Choroid plexus epithelial cell (primary cell): ENCODE measurements around the gene NOX4.
A peak's percentile ranks its signal among the peaks of the same experiment; 100 is the strongest.
"Not testable (repeated sequence)": the region's sequence is repeated elsewhere in the genome, so short reads cannot be mapped to it uniquely, and the experiment has no call there.

ENCODE experiments used
- DNase-seq: peaks from one replicate; pipeline ENCODE4 v3.0.0-alpha.2; 2010; ENCODE audit warnings: low read depth
- H3K4me3 ChIP-seq: 2 replicates; pipeline ENCODE4 v1.5.1; 2011; ENCODE audit warnings: low read depth, mild to moderate bottlenecking, control low read depth, low read length, moderate library complexity
- TF ChIP-seq, protein P1 (sequence below): conservative IDR thresholded peaks from 2 replicates; pipeline ENCODE4 v1.5.1; 2011; ENCODE audit warnings: low read depth, mild to moderate bottlenecking, control low read depth, inconsistent platforms, low read length, moderate library complexity

NOX4 gene

GRCh38 chr11:89421718-89422117, 69.5 kb downstream of the NOX4 start:
- no peak for DNase-seq
- TF ChIP-seq, protein P1, sequence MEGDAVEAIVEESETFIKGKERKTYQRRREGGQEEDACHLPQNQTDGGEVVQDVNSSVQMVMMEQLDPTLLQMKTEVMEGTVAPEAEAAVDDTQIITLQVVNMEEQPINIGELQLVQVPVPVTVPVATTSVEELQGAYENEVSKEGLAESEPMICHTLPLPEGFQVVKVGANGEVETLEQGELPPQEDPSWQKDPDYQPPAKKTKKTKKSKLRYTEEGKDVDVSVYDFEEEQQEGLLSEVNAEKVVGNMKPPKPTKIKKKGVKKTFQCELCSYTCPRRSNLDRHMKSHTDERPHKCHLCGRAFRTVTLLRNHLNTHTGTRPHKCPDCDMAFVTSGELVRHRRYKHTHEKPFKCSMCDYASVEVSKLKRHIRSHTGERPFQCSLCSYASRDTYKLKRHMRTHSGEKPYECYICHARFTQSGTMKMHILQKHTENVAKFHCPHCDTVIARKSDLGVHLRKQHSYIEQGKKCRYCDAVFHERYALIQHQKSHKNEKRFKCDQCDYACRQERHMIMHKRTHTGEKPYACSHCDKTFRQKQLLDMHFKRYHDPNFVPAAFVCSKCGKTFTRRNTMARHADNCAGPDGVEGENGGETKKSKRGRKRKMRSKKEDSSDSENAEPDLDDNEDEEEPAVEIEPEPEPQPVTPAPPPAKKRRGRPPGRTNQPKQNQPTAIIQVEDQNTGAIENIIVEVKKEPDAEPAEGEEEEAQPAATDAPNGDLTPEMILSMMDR = no peak
- no peak overlapping the region for H3K4me3 ChIP-seq

GRCh38 chr11:89420981-89421380, 70.2 kb downstream of the NOX4 start:
- DNase-seq = no peak
- TF ChIP-seq, protein P1 = no peak
- no peak overlapping the region for H3K4me3 ChIP-seq

GRCh38 chr11:89416961-89417360, 74.2 kb downstream of the NOX4 start:
- TF ChIP-seq, protein P1 = no peak
- no peak for DNase-seq
- no peak overlapping the region for H3K4me3 ChIP-seq

- DNase-seq, H3K4me3 ChIP-seq: not testable (repeated sequence)
These were observed 80.1 kb downstream of the NOX4 start for GRCh38 chr11:89411112-89411511.

DNA sequence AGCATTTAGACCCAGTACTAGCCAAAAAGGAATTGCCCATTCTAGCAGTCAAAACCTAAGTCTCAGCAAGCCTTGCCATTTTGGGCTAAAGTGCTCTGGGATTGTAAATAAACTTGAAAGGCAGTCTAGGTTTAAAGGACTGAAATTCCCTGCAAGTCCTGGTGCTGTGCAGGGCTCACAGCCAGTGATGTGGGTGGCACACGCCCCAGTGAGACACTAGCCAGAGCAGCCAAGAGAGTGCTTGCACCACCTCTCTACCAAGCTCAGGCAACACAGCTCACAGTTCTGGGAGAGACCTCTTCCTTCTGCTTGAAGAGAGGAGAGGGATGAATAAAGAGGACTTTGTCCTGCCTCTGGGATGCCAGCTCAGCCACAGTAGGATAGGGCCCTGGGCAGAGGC, 80.5 kb downstream of the NOX4 start:
- H3K4me3 ChIP-seq, DNase-seq: not testable (repeated sequence)

- H3K4me3 ChIP-seq, DNase-seq: not testable (repeated sequence)
These were observed 82.7 kb downstream of the NOX4 start for GRCh38 chr11:89408441-89408840.

DNA sequence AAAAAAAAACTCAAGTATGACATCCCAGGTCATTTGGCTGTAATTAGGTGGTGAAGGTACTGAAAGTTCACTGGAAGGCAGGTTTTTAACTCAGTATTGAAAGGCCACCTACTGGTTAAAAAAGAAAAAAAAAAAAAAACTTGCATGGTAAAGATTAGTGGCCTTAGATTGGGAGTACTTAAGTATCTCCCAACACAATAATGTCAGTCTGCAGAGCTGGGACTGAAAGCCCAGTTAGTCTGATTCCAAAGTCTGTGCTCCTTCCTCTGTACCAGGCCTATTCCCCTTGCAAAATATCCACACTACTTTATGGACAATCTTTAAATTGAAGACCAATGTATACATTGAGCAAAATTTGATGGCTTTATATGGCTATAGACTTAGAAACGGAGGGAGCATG, 85.5 kb downstream of the NOX4 start:
- H3K4me3 ChIP-seq = no peak overlapping the region
- peak; percentile 45 for DNase-seq
- TF ChIP-seq, protein P1 = peak; percentile 44

- H3K4me3 ChIP-seq, DNase-seq: not testable (repeated sequence)
These were observed 99.5 kb downstream of the NOX4 start for GRCh38 chr11:89391654-89392053.

GRCh38 chr11:89387501-89387900, 103.7 kb downstream of the NOX4 start:
- DNase-seq, H3K4me3 ChIP-seq: not testable (repeated sequence)

GRCh38 chr11:89382986-89383385, 108.2 kb downstream of the NOX4 start:
- DNase-seq, H3K4me3 ChIP-seq: not testable (repeated sequence)

DNA sequence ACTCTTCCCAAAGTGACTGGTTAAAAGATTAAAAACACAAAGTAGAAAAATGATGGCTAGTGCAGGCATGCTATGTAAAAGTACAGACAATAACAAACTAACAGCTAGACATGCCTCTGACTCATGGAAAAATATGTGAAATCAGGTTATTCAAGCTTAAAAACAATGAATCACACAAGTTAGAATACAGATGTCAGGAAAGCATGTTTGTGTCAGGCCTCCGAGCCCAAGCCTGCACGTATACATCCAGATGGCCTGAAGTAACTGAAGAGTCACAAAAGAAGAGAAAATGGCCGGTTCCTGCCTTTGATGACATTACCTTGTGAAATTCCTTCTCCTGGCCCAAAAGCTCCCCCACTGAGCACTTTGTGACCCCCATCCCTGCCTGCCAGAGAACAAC, 110.1 kb downstream of the NOX4 start:
- TF ChIP-seq, protein P1 = no peak
- DNase-seq = peak; percentile 98
- no peak overlapping the region for H3K4me3 ChIP-seq

DNA sequence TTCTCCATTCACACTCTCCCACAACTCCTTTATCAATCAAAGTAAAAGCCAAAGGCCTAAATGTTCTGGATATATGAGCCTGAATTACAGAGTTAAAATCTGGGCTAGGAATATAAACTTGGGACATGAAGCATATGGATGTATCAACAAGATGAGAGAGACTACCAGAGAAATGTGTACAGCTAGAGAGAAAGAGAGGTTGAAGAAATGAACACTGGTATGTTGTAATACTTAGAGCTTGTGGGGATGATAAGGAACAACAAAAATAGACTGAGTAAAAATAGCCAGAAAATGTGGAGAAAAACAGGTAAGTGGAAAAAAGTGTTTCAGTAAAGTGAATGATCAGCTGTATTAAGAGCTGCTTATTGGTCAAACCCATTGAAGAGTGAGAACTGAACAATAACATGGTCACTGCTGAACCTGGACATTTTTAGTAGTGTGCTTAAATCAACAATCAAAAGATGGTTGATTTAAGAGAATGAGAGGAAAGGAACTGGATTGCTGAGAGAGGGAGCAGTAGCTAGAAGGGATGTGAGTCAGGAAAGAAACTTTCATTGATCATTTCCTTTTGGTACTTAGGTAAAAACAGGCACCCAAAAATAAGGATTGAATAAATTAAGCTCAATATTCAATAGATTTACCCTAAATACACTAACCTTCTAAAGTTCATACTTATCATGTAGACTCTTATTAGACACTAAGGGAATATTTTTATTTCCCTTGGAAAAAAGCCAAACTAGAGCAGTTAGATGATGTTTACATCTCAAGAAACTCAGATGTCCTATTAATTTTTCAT, 111.0 kb downstream of the NOX4 start:
- DNase-seq = peak; percentile 61
- H3K4me3 ChIP-seq = not testable (repeated sequence)

GRCh38 chr11:89378986-89379385, 112.2 kb downstream of the NOX4 start:
- not testable (repeated sequence) for DNase-seq, H3K4me3 ChIP-seq

DNA sequence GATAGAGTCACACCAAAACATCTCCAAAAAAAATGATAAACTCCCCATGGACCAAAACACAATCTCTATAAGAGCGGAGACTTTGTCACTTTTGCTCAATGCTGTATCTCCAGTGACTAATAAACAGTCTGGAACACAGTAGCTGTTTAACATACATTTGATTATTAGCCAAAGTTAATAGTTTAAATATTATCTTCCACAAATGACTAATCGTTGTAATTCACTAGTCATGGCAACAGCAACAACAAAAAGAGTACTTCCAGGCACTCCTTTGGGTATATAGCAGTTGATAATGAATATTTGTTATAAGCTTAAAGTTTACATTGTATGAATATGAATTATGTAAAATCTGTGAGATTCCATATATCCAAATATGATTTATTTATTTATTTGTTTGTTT, 121.8 kb downstream of the NOX4 start:
- DNase-seq = peak; percentile 14
- H3K4me3 ChIP-seq = not testable (repeated sequence)
